Measurements from ENCODE around the gene CD1D. TPM values are rescaled to one million over a fixed set of nuclear protein-coding genes. Genes with fewer than 3 reads are reported as not detected.
"Not testable (repeated sequence)": the region's sequence is repeated elsewhere in the genome, so short reads cannot be mapped to it uniquely, and the experiment has no call there.

The CD1D gene
- total RNA-seq, 2 experiments from 2014 or later: not detected

- ChIA-PET CTCF (no interaction called here), POLR2A (no interaction called here)
- no peak for DNase-seq
- H3K4me1 Mint-ChIP-seq (ENCODE audit: low read depth): peaks cover 20% of the 10 kb centered on the region
- intact Hi-C loops (cut with micrococcal nuclease): no loop called here
- no peak overlapping the region for H3K4me3 Mint-ChIP-seq
- H3K27me3 Mint-ChIP-seq: peaks cover 15% of the 10 kb centered on the region
- no peak overlapping the region for H3K27ac Mint-ChIP-seq
- H3K36me3 Mint-ChIP-seq: no peaks in the 10 kb centered on the region
- H3K9me3 Mint-ChIP-seq: no peaks in the 10 kb centered on the region
These were observed 27.5 kb upstream of the CD1D start for GRCh38 chr1:158153179-158153578.

DNA sequence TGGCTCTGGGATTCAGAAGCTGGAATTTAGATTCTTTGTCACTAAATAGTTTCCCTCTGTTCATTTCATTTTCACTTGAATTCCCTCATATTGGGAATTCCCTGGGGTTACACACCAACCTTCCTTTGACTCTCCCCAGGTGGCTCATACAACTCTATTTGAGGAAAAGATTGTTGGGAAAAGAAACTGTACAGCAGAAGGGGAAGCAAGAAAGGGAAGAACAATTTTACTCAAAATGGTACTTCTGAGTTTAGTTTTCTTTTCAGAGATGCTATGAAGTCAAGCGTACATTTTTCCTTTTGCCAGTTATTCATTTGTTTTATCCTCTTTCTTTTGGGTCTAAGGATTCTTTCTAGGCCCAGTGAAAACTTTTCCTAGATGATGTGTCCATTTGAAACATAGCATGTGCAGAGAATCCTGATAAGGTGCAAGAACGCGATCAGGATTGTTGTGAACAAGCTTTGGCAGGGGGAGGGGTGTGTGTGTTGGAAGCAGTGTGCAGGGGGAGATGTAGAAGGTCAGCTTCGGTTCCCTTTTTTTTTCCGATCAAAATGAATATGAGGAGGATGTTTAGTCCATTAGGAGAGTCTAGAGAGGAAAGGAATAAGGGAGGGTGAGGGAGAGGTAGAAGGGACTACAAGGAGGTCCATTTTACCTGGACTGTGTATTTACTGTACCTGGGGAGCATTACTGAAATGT, 26.8 kb upstream of the CD1D start:
- Mint-ChIP-seq H3K9me3 (no peaks in the 10 kb centered on the region), H3K4me3 (no peak overlapping the region), H3K27ac (no peak overlapping the region), H3K27me3 (peaks cover 16% of the 10 kb centered on the region), H3K36me3 (no peaks in the 10 kb centered on the region), H3K4me1 (ENCODE audit: low read depth) (peaks cover 16% of the 10 kb centered on the region)
- ChIA-PET CTCF (no interaction called here), POLR2A (interaction anchor here (0.6 kb wide), 1 partner anchor 9 kb away, joined by 3 read pairs; no protein-coding TSS in a partner anchor)
- intact Hi-C loops (cut with micrococcal nuclease): no loop called here
- no peak for DNase-seq

GRCh38 chr1:158154501-158154900, 26.2 kb upstream of the CD1D start:
- intact Hi-C loops (cut with micrococcal nuclease): no loop called here
- H3K27me3 Mint-ChIP-seq: peaks cover 16% of the 10 kb centered on the region

GRCh38 chr1:158155673-158156072, 25.0 kb upstream of the CD1D start:
- Mint-ChIP-seq H3K9me3 (no peaks in the 10 kb centered on the region), H3K27me3 (peaks cover 19% of the 10 kb centered on the region), H3K4me3 (no peak overlapping the region), H3K4me1 (ENCODE audit: low read depth) (peaks cover under 1% of the 10 kb centered on the region), H3K27ac (no peak overlapping the region), H3K36me3 (no peaks in the 10 kb centered on the region)
- intact Hi-C loops (cut with micrococcal nuclease): no loop called here
- no peak for DNase-seq
- CTCF ChIA-PET: interaction anchor here (0.9 kb wide), 1 partner anchor 32 kb away, joined by 3 read pairs; no protein-coding TSS in a partner anchor
- POLR2A ChIA-PET: no interaction called here

More at GRCh38 chr1:158154501-158154900, 26.2 kb upstream of the CD1D start:
- Mint-ChIP-seq H3K4me1 (ENCODE audit: low read depth) (peaks cover 12% of the 10 kb centered on the region), H3K9me3 (no peaks in the 10 kb centered on the region), H3K27ac (no peak overlapping the region), H3K36me3 (no peaks in the 10 kb centered on the region), H3K4me3 (no peak overlapping the region)
- POLR2A ChIA-PET: interaction anchor here (0.6 kb wide), 1 partner anchor 9 kb away, joined by 3 read pairs; no protein-coding TSS in a partner anchor
- CTCF ChIA-PET: no interaction called here
- DNase-seq: no peak

- DNase-seq: no peak
- Mint-ChIP-seq H3K27me3 (peaks cover 31% of the 10 kb centered on the region), H3K4me3 (no peak overlapping the region), H3K4me1 (ENCODE audit: low read depth) (no peaks in the 10 kb centered on the region), H3K9me3 (no peaks in the 10 kb centered on the region), H3K36me3 (no peaks in the 10 kb centered on the region), H3K27ac (no peak overlapping the region)
- CTCF ChIA-PET: no interaction called here
- POLR2A ChIA-PET: no interaction called here
- intact Hi-C loops (cut with micrococcal nuclease): no loop called here
These were observed 21.1 kb upstream of the CD1D start for GRCh38 chr1:158159597-158159996.

DNA sequence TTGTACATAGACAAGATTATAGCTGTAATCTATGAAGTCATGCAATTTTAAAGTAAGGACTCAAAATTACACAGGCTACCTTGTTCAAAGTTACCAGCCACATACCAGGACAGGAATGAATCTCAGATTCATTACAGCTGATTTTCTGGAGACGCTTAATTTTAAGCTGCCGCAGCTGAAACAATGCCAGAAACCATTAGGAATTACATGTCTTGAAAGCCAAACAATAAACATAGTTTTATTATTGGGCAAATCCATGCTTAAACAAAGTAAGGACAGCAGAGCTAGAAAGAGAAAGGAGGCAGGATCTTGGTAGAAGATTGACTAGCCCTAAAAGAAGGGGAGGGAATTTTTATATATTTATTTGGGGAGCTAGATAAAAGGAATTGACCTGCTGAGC, 19.2 kb upstream of the CD1D start:
- intact Hi-C loops (cut with micrococcal nuclease): no loop called here
- POLR2A ChIA-PET: no interaction called here
- CTCF ChIA-PET: no interaction called here
- DNase-seq: no peak
- no peaks in the 10 kb centered on the region for H3K36me3 Mint-ChIP-seq
- no peaks in the 10 kb centered on the region for H3K9me3 Mint-ChIP-seq
- H3K4me1 Mint-ChIP-seq (ENCODE audit: low read depth): no peaks in the 10 kb centered on the region
- H3K27ac Mint-ChIP-seq: no peak overlapping the region
- H3K4me3 Mint-ChIP-seq: no peak overlapping the region
- H3K27me3 Mint-ChIP-seq: peaks cover 28% of the 10 kb centered on the region

GRCh38 chr1:158163000-158163947, 17.4 kb upstream of the CD1D start:
- intact Hi-C loops (cut with micrococcal nuclease): no loop called here
- Mint-ChIP-seq H3K27ac (no peak overlapping the region), H3K36me3 (no peaks in the 10 kb centered on the region), H3K4me1 (ENCODE audit: low read depth) (no peaks in the 10 kb centered on the region), H3K9me3 (no peaks in the 10 kb centered on the region), H3K27me3 (peaks cover 27% of the 10 kb centered on the region), H3K4me3 (no peak overlapping the region)
- DNase-seq: no peak
- CTCF ChIA-PET: interaction anchor here (1.6 kb wide), 1 partner anchor 42 kb away, joined by 3 read pairs; no protein-coding TSS in a partner anchor
- POLR2A ChIA-PET: no interaction called here

DNA sequence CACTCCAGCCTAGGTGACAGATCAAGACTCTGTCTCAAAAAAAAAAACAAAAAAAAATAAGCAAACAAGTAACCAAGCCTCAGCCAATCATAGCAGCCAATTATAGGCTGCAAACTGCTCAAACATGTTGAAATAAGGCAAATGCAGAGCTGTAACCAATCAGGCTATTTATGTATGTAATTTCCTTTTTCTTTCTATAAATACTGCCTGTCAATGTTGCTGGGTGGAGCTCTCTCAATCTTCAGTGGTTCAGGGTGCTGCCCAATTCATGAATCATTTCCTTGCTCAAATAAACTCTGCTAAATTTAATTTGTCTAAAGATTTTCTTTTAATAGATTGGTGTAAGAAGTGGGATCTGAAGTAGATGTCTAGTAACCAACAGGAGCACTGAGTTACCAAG, 11.6 kb upstream of the CD1D start:
- Mint-ChIP-seq H3K27ac (no peak overlapping the region), H3K27me3 (peaks cover 15% of the 10 kb centered on the region), H3K4me1 (ENCODE audit: low read depth) (no peaks in the 10 kb centered on the region), H3K4me3 (no peak overlapping the region), H3K36me3 (no peaks in the 10 kb centered on the region), H3K9me3 (no peaks in the 10 kb centered on the region)
- intact Hi-C loops (cut with micrococcal nuclease): no loop called here
- DNase-seq: no peak
- ChIA-PET POLR2A (no interaction called here), CTCF (interaction anchor here (1.2 kb wide), 1 partner anchor 8 kb away, joined by 4 read pairs; no protein-coding TSS in a partner anchor)

DNA sequence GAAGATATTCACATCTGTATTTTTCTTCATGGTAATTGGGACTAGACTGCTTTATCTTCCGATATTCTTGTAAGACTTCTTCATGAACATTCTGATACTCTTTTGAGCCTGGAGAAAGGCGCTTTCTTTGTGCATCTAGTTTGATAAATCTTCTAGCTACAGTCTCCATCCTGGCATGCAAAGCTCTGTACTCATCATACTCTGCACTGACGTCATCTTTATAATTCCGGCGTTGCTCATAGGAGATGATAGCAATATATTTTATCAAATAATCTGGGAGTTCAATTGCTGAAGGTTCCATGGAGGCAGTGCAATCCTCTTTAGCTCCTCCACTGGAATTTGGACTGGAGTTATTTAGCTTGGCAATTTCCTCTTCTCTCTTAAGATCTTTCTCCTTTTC, 4.8 kb upstream of the CD1D start:
- H3K4me1 Mint-ChIP-seq (ENCODE audit: low read depth); H3K9me3 Mint-ChIP-seq; H3K4me3 Mint-ChIP-seq; POLR2A ChIA-PET; H3K36me3 Mint-ChIP-seq; H3K27ac Mint-ChIP-seq; DNase-seq: not testable (repeated sequence)
- CTCF ChIA-PET: interaction anchor here (0.6 kb wide), 1 partner anchor 399 kb away, joined by 3 read pairs; no protein-coding TSS in a partner anchor
- intact Hi-C loops (cut with micrococcal nuclease): loop anchor here (10.0 kb wide), 1 partner anchor 61 kb away; no protein-coding TSS in a partner anchor
- peaks cover 52% of the 10 kb centered on the region for H3K27me3 Mint-ChIP-seq

DNA sequence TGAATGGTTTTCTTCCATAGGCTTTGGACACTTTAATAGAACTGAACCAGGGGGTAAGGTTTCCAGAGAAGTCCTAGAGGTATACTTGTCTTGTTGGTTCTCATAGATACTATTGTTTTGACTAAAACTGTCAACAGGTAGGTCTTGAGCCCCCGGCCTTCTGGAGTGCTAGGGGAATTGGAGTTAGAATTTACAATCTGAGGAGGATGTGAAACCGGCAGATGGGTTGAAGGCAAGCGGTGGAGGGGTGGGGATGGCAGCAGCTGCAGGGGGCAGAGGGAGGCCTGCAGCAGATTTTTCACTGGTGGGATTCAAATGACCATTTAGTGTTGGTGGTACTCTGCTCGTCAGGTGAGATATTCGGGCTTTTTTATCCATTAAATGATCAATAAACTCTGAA, 4.3 kb upstream of the CD1D start:
- Mint-ChIP-seq H3K9me3 (no peaks in the 10 kb centered on the region), H3K4me1 (ENCODE audit: low read depth) (peaks cover 13% of the 10 kb centered on the region), H3K4me3 (no peak overlapping the region), H3K27me3 (peaks cover 56% of the 10 kb centered on the region), H3K27ac (no peak overlapping the region), H3K36me3 (no peaks in the 10 kb centered on the region)
- DNase-seq: no peak
- ChIA-PET CTCF (interaction anchor here (0.6 kb wide), 1 partner anchor 399 kb away, joined by 3 read pairs; no protein-coding TSS in a partner anchor), POLR2A (no interaction called here)
- intact Hi-C loops (cut with micrococcal nuclease): loop anchor here (10.0 kb wide), 1 partner anchor 62 kb away; no protein-coding TSS in a partner anchor

- CTCF ChIA-PET: interaction anchor here (0.7 kb wide), 1 partner anchor 9 kb away, joined by 4 read pairs; no protein-coding TSS in a partner anchor
- POLR2A ChIA-PET, H3K36me3 Mint-ChIP-seq, H3K4me3 Mint-ChIP-seq, H3K9me3 Mint-ChIP-seq, H3K27ac Mint-ChIP-seq, DNase-seq: not testable (repeated sequence)
- H3K4me1 Mint-ChIP-seq (ENCODE audit: low read depth): peaks cover 17% of the 10 kb centered on the region
- peaks cover 62% of the 10 kb centered on the region for H3K27me3 Mint-ChIP-seq
- intact Hi-C loops (cut with micrococcal nuclease): loop anchor here (10.0 kb wide), 1 partner anchor 62 kb away; no protein-coding TSS in a partner anchor
These were observed 3.6 kb upstream of the CD1D start for GRCh38 chr1:158176849-158177699.
